Keratinocyte (primary cell): ENCODE measurements around the gene IL5RA. TPM values are rescaled to one million over a fixed set of nuclear protein-coding genes. Genes with fewer than 3 reads are reported as not detected.

ENCODE experiments used
- DNase-seq: peaks from one replicate; pipeline ENCODE4 v3.0.0-alpha.2; 2011; ENCODE audit warnings: low read depth, missing footprints, low spot score
- FAIRE-seq: peaks from 2 replicates; lab custom pipeline; 2011; peaks lifted over from hg19 to GRCh38; lab: Jason Lieb, UNC
- H2AFZ ChIP-seq: 2 replicates; pipeline ENCODE4 v1.6.0; 2012; ENCODE audit warnings: low read length, control low read depth, inconsistent platforms; ENCODE audit not compliant: control insufficient read depth
- H3K27ac ChIP-seq: 2 replicates; pipeline ENCODE4 v1.5.1; 2011; ENCODE audit warnings: low read length; ENCODE audit not compliant: control insufficient read depth, insufficient read depth
- H3K27me3 ChIP-seq: 3 replicates; pipeline ENCODE4 v1.6.0; 2011; ENCODE audit warnings: low read length; ENCODE audit not compliant: control insufficient read depth, insufficient read depth; ENCODE audit errors: extremely low read depth
- H3K36me3 ChIP-seq, 2 experiments: 2 replicates in 1 of 2; 3 replicates in 1 of 2; pipeline ENCODE4 v1.5.1; 2011; ENCODE audit warnings: low read length in 2 of 2, mild to moderate bottlenecking in 1 of 2; ENCODE audit not compliant: control insufficient read depth in 2 of 2, insufficient read depth in 2 of 2; ENCODE audit errors: extremely low read depth in 1 of 2
- H3K4me1 ChIP-seq: 3 replicates; pipeline ENCODE4 v1.5.1; 2011; ENCODE audit warnings: low read length; ENCODE audit not compliant: control insufficient read depth, insufficient read depth; ENCODE audit errors: extremely low read depth
- H3K4me2 ChIP-seq: 3 replicates; pipeline ENCODE4 v1.6.0; 2011; ENCODE audit warnings: low read depth, low read length; ENCODE audit not compliant: control insufficient read depth, insufficient read depth; ENCODE audit errors: extremely low read depth
- H3K4me3 ChIP-seq, 3 experiments: fragments of 200-600 bp in 1 of 3; sonication (generic) in 1 of 3; 2 replicates in 2 of 3; 3 replicates in 1 of 3; pipeline ENCODE4 v1.5.1; 2011 to 2016; ENCODE audit warnings: low read length in 3 of 3, mild to moderate bottlenecking in 3 of 3, control low read depth in 2 of 3, inconsistent platforms in 1 of 3, low read depth in 1 of 3, mixed read lengths in 1 of 3, mixed run types in 1 of 3, moderate library complexity in 1 of 3; ENCODE audit not compliant: control insufficient read depth in 2 of 3, insufficient read depth in 2 of 3; ENCODE audit errors: extremely low read depth in 1 of 3
- H3K79me2 ChIP-seq: 2 replicates; pipeline ENCODE4 v1.6.0; 2012; ENCODE audit warnings: low read length; ENCODE audit not compliant: control insufficient read depth, insufficient read depth
- H3K9ac ChIP-seq: 3 replicates; pipeline ENCODE4 v1.6.0; 2011; ENCODE audit warnings: low read length; ENCODE audit not compliant: control insufficient read depth, insufficient read depth; ENCODE audit errors: extremely low read depth
- H3K9me1 ChIP-seq: 3 replicates; pipeline ENCODE4 v1.6.0; 2011; ENCODE audit warnings: low read length; ENCODE audit not compliant: control insufficient read depth, insufficient read depth; ENCODE audit errors: extremely low read depth
- H3K9me3 ChIP-seq: 2 replicates; pipeline ENCODE4 v1.5.1; 2012; ENCODE audit warnings: low read depth, low read length; ENCODE audit not compliant: control insufficient read depth
- H4K20me1 ChIP-seq: 3 replicates; pipeline ENCODE4 v1.6.0; 2011; ENCODE audit warnings: low read length; ENCODE audit not compliant: control insufficient read depth, insufficient read depth; ENCODE audit errors: extremely low read depth
- CTCF ChIP-seq, 3 experiments: IDR thresholded peaks in 1 of 3; conservative IDR thresholded peaks in 1 of 3; optimal IDR thresholded peaks in 1 of 3; 2 replicates in 2 of 3; 3 replicates in 1 of 3; pipeline versions ENCODE3 to v1.5.1; 2011; ENCODE audit warnings: low read length in 3 of 3, mild to moderate bottlenecking in 3 of 3, moderate library complexity in 2 of 3, control low read depth in 1 of 3, inconsistent platforms in 1 of 3; ENCODE audit not compliant: insufficient read depth in 2 of 3; ENCODE audit errors: extremely low read depth in 1 of 3
- EZH2 ChIP-seq: IDR thresholded peaks from one replicate; pipeline ENCODE4 v1.6.1; 2012; ENCODE audit warnings: inconsistent platforms, mild to moderate bottlenecking, low read length, moderate library complexity
- dilution Hi-C: fragments of 300-500 bp; cut with MboI; formaldehyde crosslinking; loops from one replicate; pipeline ENCODE4 v1.7.0; 2020; ENCODE audit warnings: low sequenced_read_pairs; ENCODE audit not compliant: extremely low pct_ligation_motif_present
- polyA plus RNA-seq, 5 experiments: library from polyadenylated mRNA; depleted of rRNA in 3 of 5; stranded (reverse) in 3 of 5; stranded (forward) in 1 of 5; unstranded in 1 of 5; fragments of >200 nt; gene quantifications; 1 replicate in 1 of 5; 2 replicates in 3 of 5; 3 replicates in 1 of 5; pipeline versions ENCODE4 v1.2.1 to v1.2.3, GENCODE V29; 2011 to 2012; ENCODE audit warnings: missing spikeins in 2 of 5, low read depth in 1 of 5, low replicate concordance in 1 of 5

IL5RA gene
- polyA plus RNA-seq, 1 donor (not counting 4 experiments of a cell fraction or from before 2014, with no cell fraction given): not detected

- Histone ChIP-seq H3K79me2 (no peaks in the 10 kb centered on the region), H3K36me3 (no peaks in the 10 kb centered on the region), H4K20me1 (no peaks in the 10 kb centered on the region), H3K4me2 (no peak overlapping the region), H2AFZ (no peak overlapping the region), H3K9me3 (no peaks in the 10 kb centered on the region), H3K4me1 (no peaks in the 10 kb centered on the region), H3K9ac (no peak overlapping the region), H3K27me3 (no peaks in the 10 kb centered on the region), H3K9me1 (no peaks in the 10 kb centered on the region), H3K27ac (no peak overlapping the region), H3K4me3 (no peak overlapping the region)
- no peak for FAIRE-seq
- TF ChIP-seq CTCF (optimal IDR thresholded peaks at IDR 0.05 in 1 of 3, IDR thresholded peaks at IDR 0.05 in 1 of 3, conservative IDR thresholded peaks at IDR 0.05 in 1 of 3; ENCODE audit: extremely low read depth in 1 of 3, insufficient read depth in 2 of 3, low read length in 3 of 3) (no peak), EZH2 (no peak)
- no peak for DNase-seq
- dilution Hi-C loops: no loop called here
These were observed 56.2 kb downstream of the IL5RA start for GRCh38 chr3:3053974-3054373.

DNA sequence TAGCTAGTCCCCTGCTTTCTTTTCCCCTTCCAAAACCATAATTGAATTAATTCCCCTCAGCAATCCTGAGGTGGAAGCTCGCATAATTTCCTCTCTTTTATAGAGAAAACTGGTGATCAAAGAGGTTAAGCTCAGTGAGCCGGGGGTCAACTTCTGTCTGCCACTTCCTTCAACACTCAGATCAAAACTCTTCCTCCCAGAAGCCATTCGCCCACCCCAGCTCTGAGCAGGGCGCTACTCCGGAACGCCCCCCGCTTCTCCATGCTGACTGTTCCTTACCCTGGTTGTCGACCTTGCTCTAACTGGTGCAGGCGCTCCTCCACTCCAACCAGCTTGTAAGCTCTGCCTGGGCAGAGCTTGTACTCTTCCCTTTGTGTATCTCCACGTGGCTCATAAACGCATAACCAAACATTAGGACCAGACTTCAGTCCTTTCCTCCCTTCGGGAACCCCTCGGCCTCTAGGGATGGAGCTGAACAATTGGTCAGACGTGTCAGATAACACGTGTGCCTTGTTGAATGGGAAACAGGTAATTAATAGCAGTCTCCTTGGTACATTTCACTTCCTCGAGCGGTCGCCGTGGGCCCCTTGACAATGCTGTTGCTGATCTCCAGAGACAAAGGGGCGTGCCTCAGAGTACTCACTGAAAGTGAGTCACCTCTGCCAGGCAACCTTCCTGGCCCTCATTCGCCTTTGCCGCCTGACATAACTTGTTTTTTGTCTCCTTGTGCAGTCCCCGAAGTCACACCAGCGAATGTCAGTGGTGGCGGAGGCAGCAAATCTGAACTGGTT, 71.8 kb downstream of the IL5RA start:
- Histone ChIP-seq H2AFZ (no peak overlapping the region), H4K20me1 (no peaks in the 10 kb centered on the region), H3K9me1 (no peaks in the 10 kb centered on the region), H3K4me1 (no peaks in the 10 kb centered on the region), H3K79me2 (no peaks in the 10 kb centered on the region), H3K9ac (no peak overlapping the region), H3K27ac (no peak overlapping the region), H3K9me3 (no peaks in the 10 kb centered on the region), H3K4me3 (no peak overlapping the region), H3K27me3 (no peaks in the 10 kb centered on the region), H3K4me2 (peak overlapping the region; percentile 10), H3K36me3 (no peaks in the 10 kb centered on the region)
- TF ChIP-seq EZH2 (no peak), CTCF (optimal IDR thresholded peaks at IDR 0.05 in 1 of 3, IDR thresholded peaks at IDR 0.05 in 1 of 3, conservative IDR thresholded peaks at IDR 0.05 in 1 of 3; ENCODE audit: extremely low read depth in 1 of 3, insufficient read depth in 2 of 3, low read length in 3 of 3) (no peak)
- dilution Hi-C loops: no loop called here
- no peak for DNase-seq
- FAIRE-seq: no peak
